Breast epithelium (tissue), 3 donors: ENCODE results near the gene NLRP13.

Experiments used
- POLR2A ChIP-seq: fragments of 450-650 bp; IDR thresholded peaks from one replicate; pipeline ENCODE4 v1.6.1; 2016; ENCODE audit warnings: antibody characterized with exemption, mild to moderate bottlenecking, moderate library complexity
- POLR2AphosphoS5 ChIP-seq, 3 donors: sonication (generic); formaldehyde crosslinking; IDR thresholded peaks; one replicate each; pipeline ENCODE4 v1.6.1; 2017; ENCODE audit warnings: antibody characterized with exemption in 3 of 3
- TF ChIP-seq, protein P1 (sequence below), 3 donors: fragments of 450-650 bp; IDR thresholded peaks; one replicate each; pipeline ENCODE4 v1.5.1; 2016 to 2017; ENCODE audit warnings: antibody characterized with exemption in 3 of 3, mild to moderate bottlenecking in 3 of 3, moderate library complexity in 3 of 3

DNA sequence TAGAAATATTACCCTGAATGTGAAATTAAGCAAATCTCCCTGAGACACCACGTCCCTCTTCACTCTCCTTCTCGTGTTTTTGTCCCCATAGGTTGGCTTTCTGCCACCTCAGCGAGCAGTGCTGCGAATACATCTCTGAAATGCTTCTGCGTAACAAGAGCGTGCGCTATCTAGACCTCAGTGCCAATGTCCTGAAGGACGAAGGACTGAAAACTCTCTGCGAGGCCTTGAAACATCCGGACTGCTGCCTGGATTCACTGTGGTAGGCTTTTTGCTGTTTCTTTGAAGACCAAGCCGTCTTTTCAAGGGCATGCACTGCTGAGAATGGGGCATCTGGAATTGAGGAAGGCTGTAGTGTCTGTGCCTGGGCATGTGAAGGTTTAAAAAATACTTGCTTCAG lies 61.4 kb downstream of the NLRP13 start:
- TF ChIP-seq, protein P1, sequence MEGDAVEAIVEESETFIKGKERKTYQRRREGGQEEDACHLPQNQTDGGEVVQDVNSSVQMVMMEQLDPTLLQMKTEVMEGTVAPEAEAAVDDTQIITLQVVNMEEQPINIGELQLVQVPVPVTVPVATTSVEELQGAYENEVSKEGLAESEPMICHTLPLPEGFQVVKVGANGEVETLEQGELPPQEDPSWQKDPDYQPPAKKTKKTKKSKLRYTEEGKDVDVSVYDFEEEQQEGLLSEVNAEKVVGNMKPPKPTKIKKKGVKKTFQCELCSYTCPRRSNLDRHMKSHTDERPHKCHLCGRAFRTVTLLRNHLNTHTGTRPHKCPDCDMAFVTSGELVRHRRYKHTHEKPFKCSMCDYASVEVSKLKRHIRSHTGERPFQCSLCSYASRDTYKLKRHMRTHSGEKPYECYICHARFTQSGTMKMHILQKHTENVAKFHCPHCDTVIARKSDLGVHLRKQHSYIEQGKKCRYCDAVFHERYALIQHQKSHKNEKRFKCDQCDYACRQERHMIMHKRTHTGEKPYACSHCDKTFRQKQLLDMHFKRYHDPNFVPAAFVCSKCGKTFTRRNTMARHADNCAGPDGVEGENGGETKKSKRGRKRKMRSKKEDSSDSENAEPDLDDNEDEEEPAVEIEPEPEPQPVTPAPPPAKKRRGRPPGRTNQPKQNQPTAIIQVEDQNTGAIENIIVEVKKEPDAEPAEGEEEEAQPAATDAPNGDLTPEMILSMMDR (IDR thresholded peaks at IDR 0.05), result no peak
- TF ChIP-seq POLR2A (no peak), POLR2AphosphoS5 (IDR thresholded peaks at IDR 0.05) (no peak)
